ENCODE measurements around the gene CAMSAP2.

DNA sequence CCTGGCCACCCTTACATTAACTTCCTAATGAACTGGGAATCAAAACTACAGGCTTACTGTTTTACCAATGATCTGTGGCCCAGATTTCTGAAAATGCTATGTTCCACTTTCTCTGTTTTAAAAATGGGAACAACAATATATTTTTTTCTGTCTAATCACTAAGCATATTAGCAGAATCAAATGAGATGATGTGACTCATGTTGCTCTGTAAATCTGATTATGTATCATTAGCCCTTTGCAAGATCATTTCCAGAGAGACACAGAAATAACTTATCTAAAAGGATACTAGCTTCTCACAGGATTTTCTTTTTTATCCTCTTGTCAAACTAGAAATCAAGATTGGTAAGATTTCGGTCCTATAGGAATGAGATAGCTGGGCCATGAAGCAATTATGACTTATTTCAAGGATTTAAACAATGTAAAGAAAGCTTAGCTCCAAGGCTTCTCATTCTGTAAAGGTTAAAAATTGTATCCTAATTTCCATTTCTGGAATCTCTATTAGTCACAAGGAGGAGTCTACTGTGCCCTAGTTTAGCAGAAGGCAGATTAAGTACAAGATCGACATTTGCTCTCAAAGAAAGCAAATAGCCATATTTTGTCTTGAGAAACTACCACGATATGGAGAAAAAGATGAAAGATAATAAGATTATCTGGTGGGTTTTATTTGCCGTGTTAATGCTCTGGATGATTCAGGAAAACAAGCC, 32.4 kb upstream of the CAMSAP2 start:
- TF ChIP-seq, protein P1, sequence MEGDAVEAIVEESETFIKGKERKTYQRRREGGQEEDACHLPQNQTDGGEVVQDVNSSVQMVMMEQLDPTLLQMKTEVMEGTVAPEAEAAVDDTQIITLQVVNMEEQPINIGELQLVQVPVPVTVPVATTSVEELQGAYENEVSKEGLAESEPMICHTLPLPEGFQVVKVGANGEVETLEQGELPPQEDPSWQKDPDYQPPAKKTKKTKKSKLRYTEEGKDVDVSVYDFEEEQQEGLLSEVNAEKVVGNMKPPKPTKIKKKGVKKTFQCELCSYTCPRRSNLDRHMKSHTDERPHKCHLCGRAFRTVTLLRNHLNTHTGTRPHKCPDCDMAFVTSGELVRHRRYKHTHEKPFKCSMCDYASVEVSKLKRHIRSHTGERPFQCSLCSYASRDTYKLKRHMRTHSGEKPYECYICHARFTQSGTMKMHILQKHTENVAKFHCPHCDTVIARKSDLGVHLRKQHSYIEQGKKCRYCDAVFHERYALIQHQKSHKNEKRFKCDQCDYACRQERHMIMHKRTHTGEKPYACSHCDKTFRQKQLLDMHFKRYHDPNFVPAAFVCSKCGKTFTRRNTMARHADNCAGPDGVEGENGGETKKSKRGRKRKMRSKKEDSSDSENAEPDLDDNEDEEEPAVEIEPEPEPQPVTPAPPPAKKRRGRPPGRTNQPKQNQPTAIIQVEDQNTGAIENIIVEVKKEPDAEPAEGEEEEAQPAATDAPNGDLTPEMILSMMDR (IDR thresholded peaks at IDR 0.05), result no peak
- no peak for TF ChIP-seq POLR2A (IDR thresholded peaks at IDR 0.05)

All from esophagus squamous epithelium (tissue), 4 donors.